Measurements from ENCODE around the gene LRRC7.

GRCh38 chr1:69920426-69920825 is 352.7 kb downstream of the LRRC7 start:
- TF ChIP-seq POLR2A (IDR thresholded peaks at IDR 0.05), result no peak
- no peak for TF ChIP-seq CTCF (IDR thresholded peaks at IDR 0.05)
